HEK293 (cell line): ENCODE measurements around the gene GOSR2.

Source experiments
- CTCF ChIA-PET: fragments of 350-600 bp; formaldehyde crosslinking; extraction: SDS; loops from one replicate; lab custom pipeline; 2021; ENCODE audit warnings: antibody characterized with exemption; lab: Yijun Ruan, JAX
- POLR2A ChIA-PET: fragments of 300-600 bp; formaldehyde crosslinking; extraction: SDS; loops from one replicate; lab custom pipeline; 2020; ENCODE audit warnings: antibody characterized with exemption, inconsistent platforms; lab: Yijun Ruan, JAX
- H3K27ac ChIP-seq: fragments of 200-500 bp; sonication (Bioruptor generic); 2 replicates; pipeline ENCODE4 v1.5.1; 2014; ENCODE audit warnings: low read depth, low read length, control low read depth, inconsistent platforms; ENCODE audit errors: extremely low read depth
- H3K36me3 ChIP-seq, 2 experiments: fragments of 200-500 bp in 1 of 2; sonication (Bioruptor generic) in 1 of 2; 1 replicate in 1 of 2; 2 replicates in 1 of 2; pipeline ENCODE4 v1.5.1; 2014 to 2017; ENCODE audit warnings: inconsistent platforms in 2 of 2, low read length in 2 of 2; ENCODE audit not compliant: control insufficient read depth in 2 of 2, insufficient read depth in 1 of 2
- H3K4me1 ChIP-seq: fragments of 200-500 bp; sonication (Bioruptor generic); 2 replicates; pipeline ENCODE4 v1.5.1; 2014; ENCODE audit warnings: mild to moderate bottlenecking, low read length, inconsistent platforms; ENCODE audit not compliant: control insufficient read depth, insufficient read depth
- H3K4me3 ChIP-seq: 2 replicates; pipeline ENCODE4 v1.5.1; 2011; ENCODE audit warnings: low read depth, mild to moderate bottlenecking, control low read depth, low read length, moderate library complexity
- H3K9me3 ChIP-seq: fragments of 200-500 bp; sonication (Bioruptor generic); 2 replicates; pipeline ENCODE4 v1.5.1; 2014; ENCODE audit warnings: low read depth, low read length, inconsistent platforms; ENCODE audit not compliant: control insufficient read depth, insufficient read depth
- EGR2 ChIP-seq: fragments of 450-650 bp; formaldehyde crosslinking; IDR thresholded peaks from 2 replicates; pipeline ENCODE4 v1.5.1; 2016; ENCODE audit warnings: low read depth, missing biosample characterization, missing genetic modification characterization
- FEZF1 ChIP-seq: fragments of 450-650 bp; formaldehyde crosslinking; IDR thresholded peaks from 2 replicates; pipeline ENCODE4 v1.5.1; 2016; ENCODE audit warnings: missing biosample characterization, missing genetic modification characterization
- KLF1 ChIP-seq: fragments of 450-650 bp; formaldehyde crosslinking; IDR thresholded peaks from 2 replicates; pipeline ENCODE4 v1.5.1; 2016; ENCODE audit warnings: missing biosample characterization, missing genetic modification characterization
- KLF7 ChIP-seq: fragments of 450-650 bp; formaldehyde crosslinking; IDR thresholded peaks from 2 replicates; pipeline ENCODE4 v1.5.1; 2016; ENCODE audit warnings: missing biosample characterization, missing genetic modification characterization, borderline replicate concordance
- OSR2 ChIP-seq: fragments of 450-650 bp; formaldehyde crosslinking; IDR thresholded peaks from 2 replicates; pipeline ENCODE4 v1.5.1; 2016; ENCODE audit warnings: missing biosample characterization, missing genetic modification characterization
- SP2 ChIP-seq: fragments of 450-650 bp; formaldehyde crosslinking; IDR thresholded peaks from 2 replicates; pipeline ENCODE4 v1.5.1; 2016; ENCODE audit warnings: missing biosample characterization, missing genetic modification characterization
- SP7 ChIP-seq: fragments of 450-650 bp; formaldehyde crosslinking; IDR thresholded peaks from 2 replicates; pipeline ENCODE4 v1.5.1; 2016; ENCODE audit warnings: missing biosample characterization, missing genetic modification characterization
- TSHZ1 ChIP-seq: fragments of 450-650 bp; formaldehyde crosslinking; IDR thresholded peaks from 2 replicates; pipeline ENCODE4 v1.5.1; 2016; ENCODE audit warnings: missing biosample characterization, missing genetic modification characterization, borderline replicate concordance
- YY2 ChIP-seq: fragments of 450-650 bp; formaldehyde crosslinking; IDR thresholded peaks from 2 replicates; pipeline ENCODE4 v1.5.1; 2016; ENCODE audit warnings: missing biosample characterization, missing genetic modification characterization
- ZFHX2 ChIP-seq: fragments of 450-650 bp; formaldehyde crosslinking; conservative IDR thresholded peaks from 2 replicates; pipeline ENCODE4 v1.5.1; 2016; ENCODE audit warnings: missing biosample characterization, missing genetic modification characterization
- ZFP69B ChIP-seq: fragments of 450-650 bp; formaldehyde crosslinking; IDR thresholded peaks from 2 replicates; pipeline ENCODE4 v1.5.1; 2016; ENCODE audit warnings: missing biosample characterization, missing genetic modification characterization
- ZNF121 ChIP-seq: fragments of 450-650 bp; formaldehyde crosslinking; IDR thresholded peaks from 2 replicates; pipeline ENCODE4 v1.5.1; 2016; ENCODE audit warnings: missing biosample characterization, missing genetic modification characterization
- ZNF138 ChIP-seq: fragments of 450-650 bp; formaldehyde crosslinking; IDR thresholded peaks from 2 replicates; pipeline ENCODE4 v1.5.1; 2016; ENCODE audit warnings: missing biosample characterization, missing genetic modification characterization, borderline replicate concordance
- ZNF214 ChIP-seq: fragments of 450-650 bp; formaldehyde crosslinking; IDR thresholded peaks from 2 replicates; pipeline ENCODE4 v1.5.1; 2017; ENCODE audit warnings: missing biosample characterization, mild to moderate bottlenecking, missing genetic modification characterization, borderline replicate concordance
- ZNF248 ChIP-seq: fragments of 450-650 bp; formaldehyde crosslinking; IDR thresholded peaks from 2 replicates; pipeline ENCODE4 v1.5.1; 2017; ENCODE audit warnings: missing biosample characterization, missing genetic modification characterization
- ZNF266 ChIP-seq: fragments of 450-650 bp; formaldehyde crosslinking; IDR thresholded peaks from 2 replicates; pipeline ENCODE4 v1.5.1; 2016; ENCODE audit warnings: missing biosample characterization, missing genetic modification characterization, low read depth
- ZNF302 ChIP-seq: fragments of 450-650 bp; formaldehyde crosslinking; IDR thresholded peaks from 2 replicates; pipeline ENCODE4 v1.5.1; 2016; ENCODE audit warnings: missing biosample characterization, missing genetic modification characterization, low read depth
- ZNF311 ChIP-seq: fragments of 450-650 bp; formaldehyde crosslinking; IDR thresholded peaks from 2 replicates; pipeline ENCODE4 v1.5.1; 2017; ENCODE audit warnings: missing biosample characterization, missing genetic modification characterization, borderline replicate concordance
- ZNF335 ChIP-seq: fragments of 450-650 bp; formaldehyde crosslinking; conservative IDR thresholded peaks from 2 replicates; pipeline ENCODE4 v1.5.1; 2016; ENCODE audit warnings: missing biosample characterization, missing genetic modification characterization
- ZNF366 ChIP-seq: fragments of 450-650 bp; formaldehyde crosslinking; conservative IDR thresholded peaks from 2 replicates; pipeline ENCODE4 v1.5.1; 2016; ENCODE audit warnings: missing biosample characterization, missing genetic modification characterization
- ZNF423 ChIP-seq: fragments of 450-650 bp; formaldehyde crosslinking; IDR thresholded peaks from 2 replicates; pipeline ENCODE4 v1.5.1; 2016; ENCODE audit warnings: missing biosample characterization, missing genetic modification characterization
- ZNF530 ChIP-seq: fragments of 450-650 bp; formaldehyde crosslinking; IDR thresholded peaks from 2 replicates; pipeline ENCODE4 v1.5.1; 2016; ENCODE audit warnings: low read depth, missing biosample characterization, missing genetic modification characterization
- ZNF600 ChIP-seq: fragments of 450-650 bp; formaldehyde crosslinking; IDR thresholded peaks from 2 replicates; pipeline ENCODE4 v1.5.1; 2016; ENCODE audit warnings: missing biosample characterization, missing genetic modification characterization
- ZNF664 ChIP-seq: fragments of 450-650 bp; formaldehyde crosslinking; IDR thresholded peaks from 2 replicates; pipeline ENCODE4 v1.5.1; 2016; ENCODE audit warnings: missing biosample characterization, missing genetic modification characterization
- ZNF677 ChIP-seq: fragments of 450-650 bp; IDR thresholded peaks from 2 replicates; pipeline ENCODE4 v1.5.0; 2018; ENCODE audit warnings: missing biosample characterization, mild to moderate bottlenecking, missing genetic modification characterization, moderate library complexity
- ZNF777 ChIP-seq: fragments of 450-650 bp; formaldehyde crosslinking; IDR thresholded peaks from 2 replicates; pipeline ENCODE4 v1.5.1; 2017; ENCODE audit warnings: missing biosample characterization, missing genetic modification characterization, borderline replicate concordance
- ZSCAN18 ChIP-seq: fragments of 450-650 bp; formaldehyde crosslinking; IDR thresholded peaks from 2 replicates; pipeline ENCODE4 v1.5.1; 2016; ENCODE audit warnings: missing biosample characterization, missing genetic modification characterization
- ZXDB ChIP-seq: fragments of 450-650 bp; formaldehyde crosslinking; IDR thresholded peaks from 2 replicates; pipeline ENCODE4 v1.5.1; 2016; ENCODE audit warnings: missing biosample characterization, missing genetic modification characterization
- TF ChIP-seq, protein P1 (sequence below): fragments of 450-650 bp; formaldehyde crosslinking; conservative IDR thresholded peaks from 2 replicates; pipeline ENCODE4 v1.5.1; 2016; ENCODE audit warnings: low read depth, missing biosample characterization, missing genetic modification characterization

Gene GOSR2

DNA sequence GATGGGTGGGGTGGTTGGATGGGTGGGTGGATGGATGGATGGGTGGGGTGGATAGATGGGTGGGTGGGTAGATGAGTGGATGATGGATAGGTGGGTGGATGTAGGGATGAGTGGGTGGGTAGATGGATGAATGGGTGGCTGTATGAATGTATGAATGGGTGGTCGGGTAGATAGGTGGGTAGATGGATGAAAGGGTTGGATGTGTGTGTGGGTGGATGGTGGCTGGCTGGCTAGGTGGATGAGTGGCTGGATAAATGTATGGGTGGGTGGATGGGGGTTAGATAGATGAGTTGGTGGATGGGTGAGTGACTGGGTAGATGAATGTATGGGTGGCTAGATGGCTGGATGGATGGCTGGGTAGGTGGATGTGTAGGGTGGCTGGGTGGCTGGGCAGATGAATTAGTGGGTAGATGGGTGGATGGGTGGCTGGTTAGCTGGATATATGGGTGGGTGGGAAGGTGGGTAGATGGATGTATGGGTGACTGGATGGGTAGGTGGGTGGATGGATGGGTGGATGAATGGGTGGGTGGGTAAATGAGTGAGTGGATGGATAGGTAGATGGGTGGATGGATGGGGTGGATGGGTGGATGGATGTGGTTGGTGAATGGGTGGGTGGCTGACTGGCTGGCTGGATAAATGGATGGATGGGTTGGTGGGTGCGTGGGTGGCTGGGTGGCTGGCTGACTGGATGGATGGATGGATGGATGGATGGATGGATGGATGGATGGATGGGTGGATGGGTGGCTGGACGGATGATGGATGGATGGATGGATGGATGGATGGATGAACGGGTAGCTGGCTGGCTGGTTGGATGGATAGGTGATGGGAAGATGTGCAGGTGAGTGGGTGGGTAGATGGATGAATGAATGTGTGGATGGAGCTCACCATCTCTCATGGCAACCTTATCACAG is 18.9 kb upstream of the GOSR2 start:
- H3K9me3 ChIP-seq = no peaks in the 10 kb centered on the region
- H3K4me3 ChIP-seq = no peak overlapping the region
- H3K36me3 ChIP-seq = no peaks in the 10 kb centered on the region
- H3K27ac ChIP-seq = no peak overlapping the region
- ChIA-PET POLR2A (no interaction called here), CTCF (interaction anchor here (0.6 to 0.7 kb wide), 2 partner anchors 10 to 151 kb away, joined by 4 to 7 read pairs; no protein-coding TSS in a partner anchor)
- no peaks in the 10 kb centered on the region for H3K4me1 ChIP-seq
- TF ChIP-seq ZFHX2 (tag by site-specific recombination) (peak; percentile 99), ZXDB (tag by site-specific recombination) (no peak), SP7 (tag by site-specific recombination) (no peak), FEZF1 (no peak), ZNF121 (no peak), ZNF214 (no peak), YY2 (tag by site-specific recombination) (no peak), ZNF302 (no peak), EGR2 (tag by site-specific recombination) (peak; percentile 99), ZNF138 (no peak), ZNF677 (tag by site-specific recombination) (no peak), TSHZ1 (tag by site-specific recombination) (no peak), ZNF664 (tag by site-specific recombination) (no peak), ZNF530 (tag by site-specific recombination) (no peak), SP2 (no peak), KLF1 (tag by site-specific recombination) (peak; percentile 87), ZNF600 (no peak), KLF7 (no peak), ZNF423 (no peak), ZNF266 (no peak), ZNF335 (tag by site-specific recombination) (no peak), ZNF366 (tag by site-specific recombination) (peak; percentile 93), ZNF777 (tag by site-specific recombination) (no peak), ZNF248 (tag by site-specific recombination) (no peak), ZNF311 (tag by site-specific recombination) (no peak), ZFP69B (tag by site-specific recombination) (no peak), ZSCAN18 (tag by site-specific recombination) (no peak), OSR2 (tag by site-specific recombination) (no peak)
- TF ChIP-seq, protein P1, sequence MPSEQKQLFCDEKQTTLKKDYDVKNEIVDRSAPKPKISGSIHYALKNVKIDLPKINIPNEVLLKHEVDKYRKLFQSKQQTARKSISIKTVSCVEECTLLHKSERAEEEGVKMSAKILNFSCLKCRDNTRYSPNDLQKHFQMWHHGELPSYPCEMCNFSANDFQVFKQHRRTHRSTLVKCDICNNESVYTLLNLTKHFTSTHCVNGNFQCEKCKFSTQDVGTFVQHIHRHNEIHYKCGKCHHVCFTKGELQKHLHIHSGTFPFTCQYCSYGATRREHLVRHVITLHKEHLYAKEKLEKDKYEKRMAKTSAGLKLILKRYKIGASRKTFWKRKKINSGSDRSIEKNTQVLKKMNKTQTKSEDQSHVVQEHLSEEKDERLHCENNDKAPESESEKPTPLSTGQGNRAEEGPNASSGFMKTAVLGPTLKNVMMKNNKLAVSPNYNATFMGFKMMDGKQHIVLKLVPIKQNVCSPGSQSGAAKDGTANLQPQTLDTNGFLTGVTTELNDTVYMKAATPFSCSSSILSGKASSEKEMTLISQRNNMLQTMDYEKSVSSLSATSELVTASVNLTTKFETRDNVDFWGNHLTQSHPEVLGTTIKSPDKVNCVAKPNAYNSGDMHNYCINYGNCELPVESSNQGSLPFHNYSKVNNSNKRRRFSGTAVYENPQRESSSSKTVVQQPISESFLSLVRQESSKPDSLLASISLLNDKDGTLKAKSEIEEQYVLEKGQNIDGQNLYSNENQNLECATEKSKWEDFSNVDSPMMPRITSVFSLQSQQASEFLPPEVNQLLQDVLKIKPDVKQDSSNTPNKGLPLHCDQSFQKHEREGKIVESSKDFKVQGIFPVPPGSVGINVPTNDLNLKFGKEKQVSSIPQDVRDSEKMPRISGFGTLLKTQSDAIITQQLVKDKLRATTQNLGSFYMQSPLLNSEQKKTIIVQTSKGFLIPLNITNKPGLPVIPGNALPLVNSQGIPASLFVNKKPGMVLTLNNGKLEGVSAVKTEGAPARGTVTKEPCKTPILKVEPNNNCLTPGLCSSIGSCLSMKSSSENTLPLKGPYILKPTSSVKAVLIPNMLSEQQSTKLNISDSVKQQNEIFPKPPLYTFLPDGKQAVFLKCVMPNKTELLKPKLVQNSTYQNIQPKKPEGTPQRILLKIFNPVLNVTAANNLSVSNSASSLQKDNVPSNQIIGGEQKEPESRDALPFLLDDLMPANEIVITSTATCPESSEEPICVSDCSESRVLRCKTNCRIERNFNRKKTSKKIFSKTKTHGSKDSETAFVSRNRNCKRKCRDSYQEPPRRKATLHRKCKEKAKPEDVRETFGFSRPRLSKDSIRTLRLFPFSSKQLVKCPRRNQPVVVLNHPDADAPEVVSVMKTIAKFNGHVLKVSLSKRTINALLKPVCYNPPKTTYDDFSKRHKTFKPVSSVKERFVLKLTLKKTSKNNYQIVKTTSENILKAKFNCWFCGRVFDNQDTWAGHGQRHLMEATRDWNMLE (tag by site-specific recombination) = no peak
